Loucy (cell line): ENCODE data around the gene PSME2.

Experiments used
- CTCF ChIP-seq: fragments of 200-600 bp; sonication (generic); conservative IDR thresholded peaks from 2 replicates; pipeline ENCODE4 v1.5.1; 2014; ENCODE audit warnings: mild to moderate bottlenecking, antibody characterized with exemption, low read length
- EZH2phosphoT487 ChIP-seq: fragments of 200-600 bp; IDR thresholded peaks from 2 replicates; pipeline ENCODE4 v1.6.1; 2018; ENCODE audit warnings: antibody characterized with exemption, mild to moderate bottlenecking, moderate library complexity, borderline replicate concordance

GRCh38 chr14:24106672-24107271, 39.6 kb downstream of the PSME2 start:
- TF ChIP-seq CTCF: no peak
- TF ChIP-seq EZH2phosphoT487: no peak
